HepG2 (cell line): ENCODE data around the gene SLC2A4. TPM values are rescaled to one million over a fixed set of nuclear protein-coding genes. Genes with fewer than 3 reads are reported as not detected.
A peak's percentile ranks its signal among the peaks of the same experiment; 100 is the strongest.

Experiments
- ARNTL ChIP-seq: sonication (generic); formaldehyde crosslinking; IDR thresholded peaks from 2 replicates; pipeline ENCODE4 v1.4.0; 2020; ENCODE audit warnings: mild to moderate bottlenecking, missing genetic modification reagents
- BCL6 ChIP-seq: IDR thresholded peaks from 2 replicates; pipeline ENCODE4 v1.6.1; 2016; ENCODE audit warnings: missing genetic modification reagents, missing compliant biosample characterization
- FLYWCH1 ChIP-seq: sonication (generic); formaldehyde crosslinking; IDR thresholded peaks from 2 replicates; pipeline ENCODE4 v1.8.1; 2023; ENCODE audit warnings: mild to moderate bottlenecking, missing genetic modification reagents
- FOXJ3 ChIP-seq: sonication (generic); formaldehyde crosslinking; IDR thresholded peaks from 2 replicates; pipeline ENCODE4 v1.4.0; 2020; ENCODE audit warnings: missing genetic modification reagents, mild to moderate bottlenecking, borderline replicate concordance
- IRF2 ChIP-seq: IDR thresholded peaks from 2 replicates; pipeline ENCODE4 v1.6.1; 2018; ENCODE audit warnings: missing genetic modification reagents, missing compliant biosample characterization
- NR1H2 ChIP-seq: sonication (generic); formaldehyde crosslinking; IDR thresholded peaks from 2 replicates; pipeline ENCODE4 v1.8.1; 2022; ENCODE audit warnings: low read depth, missing genetic modification reagents, borderline replicate concordance
- PLRG1 ChIP-seq: fragments of 450-650 bp; conservative IDR thresholded peaks from 2 replicates; pipeline ENCODE4 v1.6.1; 2016
- POLR2AphosphoS2 ChIP-seq: IDR thresholded peaks from 2 replicates; pipeline ENCODE4 v1.6.1; 2011; ENCODE audit warnings: low read depth, low read length, improper control_type of control experiment
- TBP ChIP-seq: sonication (generic); formaldehyde crosslinking; IDR thresholded peaks from 2 replicates; pipeline ENCODE4 v1.5.0; 2020; ENCODE audit warnings: missing genetic modification reagents
- TCF12 ChIP-seq, 2 experiments: fragments of 450-650 bp in 1 of 2; sonication (generic) in 1 of 2; formaldehyde crosslinking in 1 of 2; IDR thresholded peaks; 2 replicates each; pipeline versions ENCODE4 v1.6.1 to v1.8.0; 2017 to 2022; ENCODE audit warnings: antibody characterized with exemption in 1 of 2, mild to moderate bottlenecking in 1 of 2, missing genetic modification reagents in 1 of 2, moderate library complexity in 1 of 2
- TFDP1 ChIP-seq: IDR thresholded peaks from 2 replicates; pipeline ENCODE4 v1.6.1; 2016; ENCODE audit warnings: missing compliant biosample characterization, missing genetic modification reagents, borderline replicate concordance
- THAP11 ChIP-seq: IDR thresholded peaks from 2 replicates; pipeline ENCODE4 v1.6.1; 2016; ENCODE audit warnings: missing biosample characterization, missing genetic modification reagents
- THAP8 ChIP-seq: sonication (generic); formaldehyde crosslinking; IDR thresholded peaks from 2 replicates; pipeline ENCODE4 v1.5.1; 2020; ENCODE audit warnings: missing genetic modification reagents, mild to moderate bottlenecking, borderline replicate concordance
- THYN1 ChIP-seq: sonication (generic); formaldehyde crosslinking; IDR thresholded peaks from 2 replicates; pipeline ENCODE4 v1.8.1; 2023; ENCODE audit warnings: low read depth, mild to moderate bottlenecking, moderate library complexity, missing genetic modification reagents, borderline replicate concordance
- WIZ ChIP-seq: sonication (generic); formaldehyde crosslinking; IDR thresholded peaks from 2 replicates; pipeline ENCODE4 v1.5.1; 2020; ENCODE audit warnings: mild to moderate bottlenecking, missing genetic modification reagents
- ZNF276 ChIP-seq: sonication (generic); formaldehyde crosslinking; IDR thresholded peaks from 2 replicates; pipeline ENCODE4 v1.4.0; 2020; ENCODE audit warnings: mild to moderate bottlenecking, low read depth, missing genetic modification reagents
- ZNF326 ChIP-seq: sonication (generic); formaldehyde crosslinking; IDR thresholded peaks from 2 replicates; pipeline ENCODE4 v1.4.0; 2020; ENCODE audit warnings: missing genetic modification reagents, borderline replicate concordance
- ZNF550 ChIP-seq: sonication (generic); formaldehyde crosslinking; IDR thresholded peaks from 2 replicates; pipeline ENCODE4 v1.4.0; 2020; ENCODE audit warnings: mild to moderate bottlenecking, missing genetic modification reagents, borderline replicate concordance
- ZNF724P ChIP-seq: sonication (generic); formaldehyde crosslinking; IDR thresholded peaks from 2 replicates; pipeline ENCODE4 v1.8.0; 2022; ENCODE audit warnings: missing genetic modification reagents, borderline replicate concordance
- ZNF816 ChIP-seq: sonication (generic); formaldehyde crosslinking; IDR thresholded peaks from 2 replicates; pipeline ENCODE4 v1.8.0; 2022; ENCODE audit warnings: missing genetic modification reagents, mild to moderate bottlenecking, borderline replicate concordance
- polyA plus RNA-seq, 8 experiments: library from polyadenylated mRNA; depleted of rRNA in 3 of 8; stranded (reverse) in 7 of 8; unstranded in 1 of 8; fragments of >200 nt; fragmentation: Illumina TruSeq in 4 of 8; extraction: Trizol in 4 of 8; gene quantifications; 2 replicates each; pipeline versions ENCODE4 v1.2.1 to v1.2.3, GENCODE V29; 2011 to 2016; ENCODE audit warnings: low read depth in 4 of 8, missing spikeins in 1 of 8, mixed read lengths in 1 of 8; ENCODE audit not compliant: insufficient read depth in 1 of 8
- total RNA-seq, 5 experiments: library from RNA; depleted of rRNA; stranded (reverse); fragments of >200 nt; fragmentation: Illumina TruSeq; extraction: Trizol; gene quantifications; 2 replicates each; pipeline ENCODE4 v1.2.3, GENCODE V29; 2016; ENCODE audit warnings: low read depth in 1 of 5
- TF ChIP-seq, protein P1 (sequence below): sonication (generic); formaldehyde crosslinking; IDR thresholded peaks from 2 replicates; pipeline ENCODE4 v1.4.0; 2020; ENCODE audit warnings: missing genetic modification reagents
- TF ChIP-seq, protein P2 (sequence below): sonication (generic); formaldehyde crosslinking; IDR thresholded peaks from 2 replicates; pipeline ENCODE4 v1.4.0; 2020; ENCODE audit warnings: missing genetic modification reagents

The SLC2A4 gene
- total and polyA plus RNA-seq, 2 of the 13 experiments (the other 11 are each of a cell fraction or from before 2014, with no cell fraction given): 4.9 to 5.8 TPM

GRCh38 chr17:7252176-7253043 is 29.1 kb upstream of the SLC2A4 start, which contains the start of gene ELP5 (continued):
- TF ChIP-seq, protein P1, sequence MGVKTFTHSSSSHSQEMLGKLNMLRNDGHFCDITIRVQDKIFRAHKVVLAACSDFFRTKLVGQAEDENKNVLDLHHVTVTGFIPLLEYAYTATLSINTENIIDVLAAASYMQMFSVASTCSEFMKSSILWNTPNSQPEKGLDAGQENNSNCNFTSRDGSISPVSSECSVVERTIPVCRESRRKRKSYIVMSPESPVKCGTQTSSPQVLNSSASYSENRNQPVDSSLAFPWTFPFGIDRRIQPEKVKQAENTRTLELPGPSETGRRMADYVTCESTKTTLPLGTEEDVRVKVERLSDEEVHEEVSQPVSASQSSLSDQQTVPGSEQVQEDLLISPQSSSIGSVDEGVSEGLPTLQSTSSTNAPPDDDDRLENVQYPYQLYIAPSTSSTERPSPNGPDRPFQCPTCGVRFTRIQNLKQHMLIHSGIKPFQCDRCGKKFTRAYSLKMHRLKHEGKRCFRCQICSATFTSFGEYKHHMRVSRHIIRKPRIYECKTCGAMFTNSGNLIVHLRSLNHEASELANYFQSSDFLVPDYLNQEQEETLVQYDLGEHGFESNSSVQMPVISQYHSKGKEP (CRISPR knock-in tag): peak; percentile 40; the same call in 1 of the 2 replicates
- no peak for TF ChIP-seq FLYWCH1
- TF ChIP-seq FOXJ3 (CRISPR knock-in tag): 0 out of 2 replicates have a peak, but pooled peaks have one; percentile 9
- no peak for TF ChIP-seq ZNF816 (CRISPR knock-in tag)
- no peak for TF ChIP-seq WIZ (CRISPR knock-in tag)
- TF ChIP-seq ZNF550 (CRISPR knock-in tag): no peak
- TF ChIP-seq POLR2AphosphoS2: 0 out of 2 replicates have a peak, but pooled peaks have one; percentile 52
- no peak for TF ChIP-seq TBP (CRISPR knock-in tag)
- peak; percentile 84 for TF ChIP-seq THAP11 (CRISPR knock-in tag)
- TF ChIP-seq NR1H2: no peak
- TF ChIP-seq, protein P2, sequence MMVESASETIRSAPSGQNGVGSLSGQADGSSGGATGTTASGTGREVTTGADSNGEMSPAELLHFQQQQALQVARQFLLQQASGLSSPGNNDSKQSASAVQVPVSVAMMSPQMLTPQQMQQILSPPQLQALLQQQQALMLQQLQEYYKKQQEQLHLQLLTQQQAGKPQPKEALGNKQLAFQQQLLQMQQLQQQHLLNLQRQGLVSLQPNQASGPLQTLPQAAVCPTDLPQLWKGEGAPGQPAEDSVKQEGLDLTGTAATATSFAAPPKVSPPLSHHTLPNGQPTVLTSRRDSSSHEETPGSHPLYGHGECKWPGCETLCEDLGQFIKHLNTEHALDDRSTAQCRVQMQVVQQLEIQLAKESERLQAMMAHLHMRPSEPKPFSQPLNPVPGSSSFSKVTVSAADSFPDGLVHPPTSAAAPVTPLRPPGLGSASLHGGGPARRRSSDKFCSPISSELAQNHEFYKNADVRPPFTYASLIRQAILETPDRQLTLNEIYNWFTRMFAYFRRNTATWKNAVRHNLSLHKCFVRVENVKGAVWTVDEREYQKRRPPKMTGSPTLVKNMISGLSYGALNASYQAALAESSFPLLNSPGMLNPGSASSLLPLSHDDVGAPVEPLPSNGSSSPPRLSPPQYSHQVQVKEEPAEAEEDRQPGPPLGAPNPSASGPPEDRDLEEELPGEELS (CRISPR knock-in tag): peak; percentile 57; the same call in 1 of the 2 replicates
- TF ChIP-seq ARNTL (CRISPR knock-in tag): 0 out of 2 replicates have a peak, but pooled peaks have one; percentile 11
- TF ChIP-seq THYN1 (CRISPR knock-in tag): no peak
- TF ChIP-seq TFDP1 (CRISPR knock-in tag): no peak; the same call in 1 of the 2 replicates
- no peak for TF ChIP-seq ZNF276 (CRISPR knock-in tag)
- no peak for TF ChIP-seq PLRG1
- TF ChIP-seq BCL6: no peak
- TF ChIP-seq ZNF724P: no peak
- no peak for TF ChIP-seq ZNF326 (CRISPR knock-in tag)
- TF ChIP-seq THAP8: no peak
- no peak for TF ChIP-seq TCF12 (IDR thresholded peaks at IDR 0.05)
- TF ChIP-seq TCF12 (CRISPR knock-in tag; IDR thresholded peaks at IDR 0.05): no peak
- TF ChIP-seq IRF2 (CRISPR knock-in tag): peak; percentile 88
